ENCODE results near the gene PANX1. TPM values are rescaled to one million over a fixed set of nuclear protein-coding genes. Genes with fewer than 3 reads are reported as not detected.

PANX1 gene
- total and polyA plus RNA-seq, 2 experiments from 2014 or later: 9.5 to 40.8 TPM

DNA sequence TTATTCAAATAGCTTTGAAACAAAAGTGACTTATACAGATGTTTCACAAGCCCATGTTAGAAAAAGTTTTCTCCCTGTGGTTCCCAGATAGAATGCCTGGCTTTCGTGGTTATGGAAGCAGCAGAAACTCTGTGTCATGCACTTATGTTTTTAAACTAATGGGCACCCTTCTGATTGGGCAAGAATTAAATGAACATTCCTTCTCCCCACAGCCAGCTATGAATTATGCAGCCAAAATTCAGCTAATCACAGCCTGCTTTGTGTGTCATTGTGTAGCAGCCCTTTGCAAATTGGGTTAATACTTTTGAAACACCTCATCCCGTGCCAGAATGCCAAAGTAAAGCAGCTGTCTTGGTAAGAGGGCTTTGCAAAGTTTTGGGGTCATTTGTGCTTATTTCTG lies 46.9 kb downstream of the PANX1 start:
- Histone ChIP-seq H3K4me1 (ENCODE audit: insufficient read depth) (no peaks in the 10 kb centered on the region), H3K36me3 (ENCODE audit: insufficient read depth) (0 out of 2 replicates have a peak, but pooled peaks cover 3% of the 10 kb centered on the region), H3F3A (replicated peaks; ENCODE audit: low read depth) (no peaks in the 10 kb centered on the region), H3K9me2 (ENCODE audit: insufficient read depth) (no peaks in the 10 kb centered on the region), H3K27ac (ENCODE audit: low read depth) (no peak overlapping the region), H3K27me3 (ENCODE audit: insufficient read depth) (no peaks in the 10 kb centered on the region), H3K4me3 (no peak overlapping the region), H3K4me2 (no peak overlapping the region), H3K79me2 (replicated peaks; ENCODE audit: insufficient read depth) (peaks cover 77% of the 10 kb centered on the region), H2AFZ (no peak overlapping the region), H4K20me1 (replicated peaks; ENCODE audit: insufficient read depth) (peaks cover 44% of the 10 kb centered on the region)
- H3K27ac Mint-ChIP-seq: peak overlapping the region; percentile 14; the same call in 1 of the 2 replicates
- TF ChIP-seq ZNF114 (CRISPR knock-in tag; IDR thresholded peaks at IDR 0.05) (no peak), CREB1 (CRISPR knock-in tag; IDR thresholded peaks at IDR 0.05; ENCODE audit: low read depth) (no peak), EZH2phosphoT487 (IDR thresholded peaks at IDR 0.05; ENCODE audit: unreplicated experiment) (no peak)
- TF ChIP-seq, protein P1, sequence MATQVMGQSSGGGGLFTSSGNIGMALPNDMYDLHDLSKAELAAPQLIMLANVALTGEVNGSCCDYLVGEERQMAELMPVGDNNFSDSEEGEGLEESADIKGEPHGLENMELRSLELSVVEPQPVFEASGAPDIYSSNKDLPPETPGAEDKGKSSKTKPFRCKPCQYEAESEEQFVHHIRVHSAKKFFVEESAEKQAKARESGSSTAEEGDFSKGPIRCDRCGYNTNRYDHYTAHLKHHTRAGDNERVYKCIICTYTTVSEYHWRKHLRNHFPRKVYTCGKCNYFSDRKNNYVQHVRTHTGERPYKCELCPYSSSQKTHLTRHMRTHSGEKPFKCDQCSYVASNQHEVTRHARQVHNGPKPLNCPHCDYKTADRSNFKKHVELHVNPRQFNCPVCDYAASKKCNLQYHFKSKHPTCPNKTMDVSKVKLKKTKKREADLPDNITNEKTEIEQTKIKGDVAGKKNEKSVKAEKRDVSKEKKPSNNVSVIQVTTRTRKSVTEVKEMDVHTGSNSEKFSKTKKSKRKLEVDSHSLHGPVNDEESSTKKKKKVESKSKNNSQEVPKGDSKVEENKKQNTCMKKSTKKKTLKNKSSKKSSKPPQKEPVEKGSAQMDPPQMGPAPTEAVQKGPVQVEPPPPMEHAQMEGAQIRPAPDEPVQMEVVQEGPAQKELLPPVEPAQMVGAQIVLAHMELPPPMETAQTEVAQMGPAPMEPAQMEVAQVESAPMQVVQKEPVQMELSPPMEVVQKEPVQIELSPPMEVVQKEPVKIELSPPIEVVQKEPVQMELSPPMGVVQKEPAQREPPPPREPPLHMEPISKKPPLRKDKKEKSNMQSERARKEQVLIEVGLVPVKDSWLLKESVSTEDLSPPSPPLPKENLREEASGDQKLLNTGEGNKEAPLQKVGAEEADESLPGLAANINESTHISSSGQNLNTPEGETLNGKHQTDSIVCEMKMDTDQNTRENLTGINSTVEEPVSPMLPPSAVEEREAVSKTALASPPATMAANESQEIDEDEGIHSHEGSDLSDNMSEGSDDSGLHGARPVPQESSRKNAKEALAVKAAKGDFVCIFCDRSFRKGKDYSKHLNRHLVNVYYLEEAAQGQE (IDR thresholded peaks at IDR 0.05; ENCODE audit: unreplicated experiment): no peak
- TF ChIP-seq, protein P2, sequence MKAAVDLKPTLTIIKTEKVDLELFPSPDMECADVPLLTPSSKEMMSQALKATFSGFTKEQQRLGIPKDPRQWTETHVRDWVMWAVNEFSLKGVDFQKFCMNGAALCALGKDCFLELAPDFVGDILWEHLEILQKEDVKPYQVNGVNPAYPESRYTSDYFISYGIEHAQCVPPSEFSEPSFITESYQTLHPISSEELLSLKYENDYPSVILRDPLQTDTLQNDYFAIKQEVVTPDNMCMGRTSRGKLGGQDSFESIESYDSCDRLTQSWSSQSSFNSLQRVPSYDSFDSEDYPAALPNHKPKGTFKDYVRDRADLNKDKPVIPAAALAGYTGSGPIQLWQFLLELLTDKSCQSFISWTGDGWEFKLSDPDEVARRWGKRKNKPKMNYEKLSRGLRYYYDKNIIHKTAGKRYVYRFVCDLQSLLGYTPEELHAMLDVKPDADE (IDR thresholded peaks at IDR 0.05): no peak
- TF ChIP-seq, protein P3, sequence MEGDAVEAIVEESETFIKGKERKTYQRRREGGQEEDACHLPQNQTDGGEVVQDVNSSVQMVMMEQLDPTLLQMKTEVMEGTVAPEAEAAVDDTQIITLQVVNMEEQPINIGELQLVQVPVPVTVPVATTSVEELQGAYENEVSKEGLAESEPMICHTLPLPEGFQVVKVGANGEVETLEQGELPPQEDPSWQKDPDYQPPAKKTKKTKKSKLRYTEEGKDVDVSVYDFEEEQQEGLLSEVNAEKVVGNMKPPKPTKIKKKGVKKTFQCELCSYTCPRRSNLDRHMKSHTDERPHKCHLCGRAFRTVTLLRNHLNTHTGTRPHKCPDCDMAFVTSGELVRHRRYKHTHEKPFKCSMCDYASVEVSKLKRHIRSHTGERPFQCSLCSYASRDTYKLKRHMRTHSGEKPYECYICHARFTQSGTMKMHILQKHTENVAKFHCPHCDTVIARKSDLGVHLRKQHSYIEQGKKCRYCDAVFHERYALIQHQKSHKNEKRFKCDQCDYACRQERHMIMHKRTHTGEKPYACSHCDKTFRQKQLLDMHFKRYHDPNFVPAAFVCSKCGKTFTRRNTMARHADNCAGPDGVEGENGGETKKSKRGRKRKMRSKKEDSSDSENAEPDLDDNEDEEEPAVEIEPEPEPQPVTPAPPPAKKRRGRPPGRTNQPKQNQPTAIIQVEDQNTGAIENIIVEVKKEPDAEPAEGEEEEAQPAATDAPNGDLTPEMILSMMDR (conservative IDR thresholded peaks at IDR 0.05; ENCODE audit: low read depth in 2 of 2): no peak
- no peaks in the 10 kb centered on the region; the same call in 2 of the 3 replicates for H3K9me3 Mint-ChIP-seq
- H3K4me1 Mint-ChIP-seq: peaks cover 34% of the 10 kb centered on the region
- ATAC-seq (no peak), DNase-seq (ENCODE audit: low spot score) (no peak)
- H3K27me3 Mint-ChIP-seq (ENCODE audit: insufficient read depth, low read depth, poor library complexity): peaks cover 4% of the 10 kb centered on the region
- peaks cover 46% of the 10 kb centered on the region for H3K36me3 Mint-ChIP-seq (ENCODE audit: low read depth)
- no peak overlapping the region for H3K4me3 Mint-ChIP-seq

DNA sequence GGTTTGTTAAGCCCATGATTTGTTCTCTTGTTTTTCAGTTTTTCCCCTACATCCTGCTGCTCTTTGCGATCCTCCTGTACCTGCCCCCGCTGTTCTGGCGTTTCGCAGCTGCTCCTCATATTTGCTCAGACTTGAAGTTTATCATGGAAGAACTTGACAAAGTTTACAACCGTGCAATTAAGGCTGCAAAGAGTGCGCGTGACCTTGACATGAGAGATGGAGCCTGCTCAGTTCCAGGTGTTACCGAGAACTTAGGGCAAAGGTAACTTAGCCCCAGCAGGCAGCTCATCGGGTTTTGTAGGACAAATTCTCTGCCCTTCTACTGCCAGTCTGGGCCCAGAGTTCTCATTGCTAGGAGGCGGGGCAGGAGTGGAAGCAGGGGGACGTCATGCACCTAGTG lies 49.7 kb downstream of the PANX1 start:
- Histone ChIP-seq H2AFZ (no peak overlapping the region), H3F3A (replicated peaks; ENCODE audit: low read depth) (no peaks in the 10 kb centered on the region), H3K27me3 (ENCODE audit: insufficient read depth) (no peaks in the 10 kb centered on the region), H3K4me2 (no peak overlapping the region), H3K79me2 (replicated peaks; ENCODE audit: insufficient read depth) (peaks cover 62% of the 10 kb centered on the region), H3K9me2 (ENCODE audit: insufficient read depth) (no peaks in the 10 kb centered on the region), H4K20me1 (replicated peaks; ENCODE audit: insufficient read depth) (peaks cover 42% of the 10 kb centered on the region), H3K27ac (ENCODE audit: low read depth) (no peak overlapping the region), H3K4me1 (ENCODE audit: insufficient read depth) (no peaks in the 10 kb centered on the region), H3K4me3 (no peak overlapping the region), H3K36me3 (ENCODE audit: insufficient read depth) (peaks cover 14% of the 10 kb centered on the region)
- Mint-ChIP-seq H3K36me3 (ENCODE audit: low read depth) (peaks cover 52% of the 10 kb centered on the region), H3K9me3 (no peaks in the 10 kb centered on the region), H3K27ac (no peak overlapping the region), H3K4me3 (no peak overlapping the region), H3K4me1 (peaks cover 13% of the 10 kb centered on the region), H3K27me3 (ENCODE audit: insufficient read depth, low read depth, poor library complexity) (no peaks in the 10 kb centered on the region)
- ATAC-seq (no peak), DNase-seq (ENCODE audit: low spot score) (no peak)
- TF ChIP-seq POLR2AphosphoS5 (IDR thresholded peaks at IDR 0.05; ENCODE audit: low read depth) (no peak), ZNF462 (CRISPR knock-in tag; IDR thresholded peaks at IDR 0.05) (no peak), EZH2phosphoT487 (IDR thresholded peaks at IDR 0.05; ENCODE audit: unreplicated experiment) (no peak)

Data from GM23338 (cell line).